ENCODE data around the gene ZNF486.
"Not testable (repeated sequence)": the region's sequence is repeated elsewhere in the genome, so short reads cannot be mapped to it uniquely, and the experiment has no call there.

The ZNF486 gene

GRCh38 chr19:20167020-20167644 is at the start of gene ZNF486:
Gene ZNF486, plus strand, starts transcription at chr19:20167214. Its CDS starts 117 bp downstream, at chr19:20167331.
- DNase-seq: peak; percentile 97

GRCh38 chr19:20118064-20118839 is 48.8 kb upstream of the ZNF486 start:
- not testable (repeated sequence) for DNase-seq

- DNase-seq: no peak
These were observed 42.1 kb upstream of the ZNF486 start for GRCh38 chr19:20124879-20125278.

GRCh38 chr19:20132933-20133332 is 34.1 kb upstream of the ZNF486 start:
- not testable (repeated sequence) for DNase-seq

- DNase-seq: not testable (repeated sequence)
These were observed 29.3 kb upstream of the ZNF486 start for GRCh38 chr19:20137714-20138113.

GRCh38 chr19:20151617-20152145 is 15.3 kb upstream of the ZNF486 start:
- DNase-seq: no peak

GRCh38 chr19:20152506-20152905 is 14.5 kb upstream of the ZNF486 start:
- DNase-seq: not testable (repeated sequence)

GRCh38 chr19:20153281-20153680 is 13.7 kb upstream of the ZNF486 start:
- DNase-seq: no peak

GRCh38 chr19:20154636-20155035 is 12.4 kb upstream of the ZNF486 start:
- DNase-seq: no peak

- DNase-seq: no peak
These were observed 4.2 kb upstream of the ZNF486 start for GRCh38 chr19:20162821-20163220.

- DNase-seq: no peak
These were observed 2.6 kb upstream of the ZNF486 start for GRCh38 chr19:20164456-20164855.

- DNase-seq: no peak
These were observed 932 bp upstream of the ZNF486 start for GRCh38 chr19:20165971-20166592.

- DNase-seq: no peak
These were observed 673 bp downstream of the ZNF486 start for GRCh38 chr19:20167651-20168122.

GRCh38 chr19:20171285-20171684 is 4.3 kb downstream of the ZNF486 start:
- no peak for DNase-seq

GRCh38 chr19:20175848-20176247 is 8.8 kb downstream of the ZNF486 start:
- DNase-seq: not testable (repeated sequence)

- DNase-seq: not testable (repeated sequence)
These were observed 12.9 kb downstream of the ZNF486 start for GRCh38 chr19:20179956-20180355.

GRCh38 chr19:20182222-20182785 is 15.3 kb downstream of the ZNF486 start:
- no peak for DNase-seq

- DNase-seq: no peak
These were observed 19.2 kb downstream of the ZNF486 start for GRCh38 chr19:20186174-20186573.

GRCh38 chr19:20197747-20198146 is 30.7 kb downstream of the ZNF486 start:
- DNase-seq: no peak

GRCh38 chr19:20209051-20209450 is 42.0 kb downstream of the ZNF486 start:
- no peak for DNase-seq

- not testable (repeated sequence) for DNase-seq
These were observed 47.4 kb downstream of the ZNF486 start for GRCh38 chr19:20214366-20214765.

- not testable (repeated sequence) for DNase-seq
These were observed 54.6 kb downstream of the ZNF486 start for GRCh38 chr19:20221605-20222004.

GRCh38 chr19:20233105-20233504 is 66.1 kb downstream of the ZNF486 start:
- no peak for DNase-seq
